ENCODE results near the gene BPIFA3. TPM values are rescaled to one million over a fixed set of nuclear protein-coding genes. Genes with fewer than 3 reads are reported as not detected.

Gene BPIFA3
- total and polyA plus RNA-seq, 2 of the 8 experiments (the other 6 are each of a cell fraction or from before 2014, with no cell fraction given) = not detected

DNA sequence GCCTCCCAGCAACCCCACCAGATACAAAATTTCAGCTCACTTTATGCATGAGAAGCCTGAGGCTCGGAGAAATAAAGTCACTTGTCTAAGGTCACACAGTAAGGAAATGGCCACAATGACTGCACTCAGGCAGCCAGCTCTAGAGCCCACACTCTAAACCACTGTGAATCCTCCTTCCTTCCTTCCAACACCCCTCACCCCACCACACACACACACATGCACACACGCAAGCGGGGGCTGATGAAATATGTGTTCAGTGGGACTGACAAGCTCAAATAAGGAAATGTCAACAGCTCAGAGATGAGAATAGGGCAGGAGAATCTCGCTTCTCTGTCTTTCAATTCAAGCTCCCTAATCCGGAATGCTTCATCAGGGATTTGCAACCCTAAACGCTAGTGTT, 12.7 kb downstream of the BPIFA3 start:
- no peak overlapping the region for H3K4ac ChIP-seq (replicated peaks; ENCODE audit: insufficient read length, low read depth, low read length)
- no peaks in the 10 kb centered on the region for H3K79me2 ChIP-seq (ENCODE audit: control insufficient read depth in 1 of 2, insufficient read depth in 2 of 2, low read length in 2 of 2)
- H2BK120ac ChIP-seq (replicated peaks; ENCODE audit: low read depth, low read length) = no peak overlapping the region
- 82% methylated on average over 6 of the region's 6 CpGs; no CpG with 5 or more reads in 1 of the 2 experiments for WGBS, 2 experiments (ENCODE audit: extremely low coverage in 1 of 2, insufficient coverage in 1 of 2, insufficient read length in 1 of 2, insufficient replicate concordance in 2 of 2, low coverage in 1 of 2, low lambda C conversion rate in 2 of 2, missing lambda C conversion rate in 1 of 2)
- H4K20me1 ChIP-seq (replicated peaks in 1 of 2; ENCODE audit: control insufficient read depth in 1 of 2, insufficient read depth in 2 of 2, low read length in 2 of 2) = no peaks in the 10 kb centered on the region
- H4K91ac ChIP-seq (replicated peaks; ENCODE audit: insufficient read length, low read length) = no peak overlapping the region
- H2AK5ac ChIP-seq (ENCODE audit: low read depth, low read length) = no peak overlapping the region
- H2BK20ac ChIP-seq (ENCODE audit: low read length) = no peak overlapping the region
- no peak overlapping the region for H3K4me3 ChIP-seq (ENCODE audit: extremely low read depth in 1 of 4, insufficient read depth in 2 of 4, low read depth in 3 of 4, low read length in 4 of 4)
- FAIRE-seq (no peak), DNase-seq (ENCODE audit: low read depth in 1 of 2, low spot score in 2 of 2) (no peak)
- no peaks in the 10 kb centered on the region for H3K23me2 ChIP-seq (ENCODE audit: low read depth, low read length)
- H4K5ac ChIP-seq (ENCODE audit: insufficient read length, low read depth, low read length) = no peak overlapping the region
- no peaks in the 10 kb centered on the region for H3K9me3 ChIP-seq (ENCODE audit: insufficient read depth in 2 of 2, low read depth in 1 of 2, low read length in 1 of 2)
- POLR2A ChIA-PET (ENCODE audit: partially characterized antibody) = no interaction called here
- no peak overlapping the region for H3K23ac ChIP-seq (ENCODE audit: insufficient read length)
- no peak overlapping the region for H3K9ac ChIP-seq (replicated peaks in 1 of 4; ENCODE audit: extremely low read depth in 1 of 4, low read depth in 3 of 4, low read length in 3 of 4)
- no peak for TF ChIP-seq KDM4A (IDR thresholded peaks at IDR 0.05; ENCODE audit: low read depth, low read length, severe bottlenecking)
- TF ChIP-seq KDM1A (IDR thresholded peaks at IDR 0.05; ENCODE audit: borderline replicate concordance, low read length) = no peak
- no peak for TF ChIP-seq FOSL1 (IDR thresholded peaks at IDR 0.05; ENCODE audit: insufficient read depth, low read depth, low read length)
- no peak for TF ChIP-seq ASH2L (IDR thresholded peaks at IDR 0.05; ENCODE audit: low read length)
- TF ChIP-seq JUND (IDR thresholded peaks at IDR 0.05; ENCODE audit: low read length) = no peak
- no peak for TF ChIP-seq CTBP2 (IDR thresholded peaks at IDR 0.05; ENCODE audit: borderline replicate concordance, insufficient read depth, insufficient read length, low read length)
- TF ChIP-seq, protein P1, sequence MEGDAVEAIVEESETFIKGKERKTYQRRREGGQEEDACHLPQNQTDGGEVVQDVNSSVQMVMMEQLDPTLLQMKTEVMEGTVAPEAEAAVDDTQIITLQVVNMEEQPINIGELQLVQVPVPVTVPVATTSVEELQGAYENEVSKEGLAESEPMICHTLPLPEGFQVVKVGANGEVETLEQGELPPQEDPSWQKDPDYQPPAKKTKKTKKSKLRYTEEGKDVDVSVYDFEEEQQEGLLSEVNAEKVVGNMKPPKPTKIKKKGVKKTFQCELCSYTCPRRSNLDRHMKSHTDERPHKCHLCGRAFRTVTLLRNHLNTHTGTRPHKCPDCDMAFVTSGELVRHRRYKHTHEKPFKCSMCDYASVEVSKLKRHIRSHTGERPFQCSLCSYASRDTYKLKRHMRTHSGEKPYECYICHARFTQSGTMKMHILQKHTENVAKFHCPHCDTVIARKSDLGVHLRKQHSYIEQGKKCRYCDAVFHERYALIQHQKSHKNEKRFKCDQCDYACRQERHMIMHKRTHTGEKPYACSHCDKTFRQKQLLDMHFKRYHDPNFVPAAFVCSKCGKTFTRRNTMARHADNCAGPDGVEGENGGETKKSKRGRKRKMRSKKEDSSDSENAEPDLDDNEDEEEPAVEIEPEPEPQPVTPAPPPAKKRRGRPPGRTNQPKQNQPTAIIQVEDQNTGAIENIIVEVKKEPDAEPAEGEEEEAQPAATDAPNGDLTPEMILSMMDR (IDR thresholded peaks at IDR 0.05; ENCODE audit: control extremely low read depth in 1 of 3, insufficient read depth in 1 of 3, low read depth in 1 of 3, low read length in 3 of 3) = no peak
- TF ChIP-seq CBX8 (IDR thresholded peaks at IDR 0.05; ENCODE audit: borderline replicate concordance, low read depth, low read length) = no peak
- TF ChIP-seq EGR1 (IDR thresholded peaks at IDR 0.05; ENCODE audit: borderline replicate concordance, low read depth, low read length) = no peak
- TF ChIP-seq MAFK (IDR thresholded peaks at IDR 0.05; ENCODE audit: low read depth, low read length) = no peak
- H2BK12ac ChIP-seq (ENCODE audit: low read depth, low read length) = no peak overlapping the region
- no peak overlapping the region for H2AFZ ChIP-seq (ENCODE audit: low read length)
- H3K14ac ChIP-seq (ENCODE audit: insufficient read length) = no peak overlapping the region
- CTCF ChIA-PET (ENCODE audit: partially characterized antibody) = interaction anchor here (0.7 to 6.6 kb wide), 8 partner anchors 8 to 686 kb away, joined by 3 to 38 read pairs (median 4); no protein-coding TSS in a partner anchor
- no peak overlapping the region for H3K27ac ChIP-seq (ENCODE audit: low read depth, low read length)
- no peaks in the 10 kb centered on the region for H3K27me3 ChIP-seq (replicated peaks in 1 of 4; ENCODE audit: control insufficient read depth in 3 of 4, extremely low read depth in 1 of 4, insufficient read depth in 3 of 4, low read length in 3 of 4)
- no peaks in the 10 kb centered on the region; the same call in 1 of the 2 replicates for H3K79me1 ChIP-seq (ENCODE audit: low read depth, low read length)
- no peak overlapping the region for H2BK15ac ChIP-seq (ENCODE audit: low read length)
- H4K8ac ChIP-seq (ENCODE audit: extremely low read depth, insufficient read depth, low read length) = no peak overlapping the region
- H3K18ac ChIP-seq (ENCODE audit: extremely low read depth, low read length) = no peak overlapping the region
- H3K4me2 ChIP-seq (ENCODE audit: insufficient read depth in 1 of 2, low read depth in 2 of 2, low read length in 2 of 2) = no peak overlapping the region
- no peak overlapping the region for H2BK5ac ChIP-seq (ENCODE audit: low read depth, low read length)
- 0 out of 7 replicates have a peak, but pooled peaks cover 0 to 3% (median 0%) of the 10 kb centered on the region in 4 experiments for H3K4me1 ChIP-seq (replicated peaks in 1 of 4; ENCODE audit: control insufficient read depth in 3 of 4, insufficient read depth in 4 of 4, low read length in 3 of 4)
- H3K56ac ChIP-seq (replicated peaks; ENCODE audit: insufficient read length, low read depth, low read length) = no peak overlapping the region
- no peaks in the 10 kb centered on the region for H3K36me3 ChIP-seq (ENCODE audit: control insufficient read depth in 2 of 4, insufficient read depth in 4 of 4, low read length in 3 of 4)

Data from H1 (cell line).